ENCODE results near the gene ARHGAP33. TPM values are rescaled to one million over a fixed set of nuclear protein-coding genes. Genes with fewer than 3 reads are reported as not detected.

Gene ARHGAP33
- total and polyA plus RNA-seq, 7 donors, result 0.68 to 4.0 (median 1.4) TPM

DNA sequence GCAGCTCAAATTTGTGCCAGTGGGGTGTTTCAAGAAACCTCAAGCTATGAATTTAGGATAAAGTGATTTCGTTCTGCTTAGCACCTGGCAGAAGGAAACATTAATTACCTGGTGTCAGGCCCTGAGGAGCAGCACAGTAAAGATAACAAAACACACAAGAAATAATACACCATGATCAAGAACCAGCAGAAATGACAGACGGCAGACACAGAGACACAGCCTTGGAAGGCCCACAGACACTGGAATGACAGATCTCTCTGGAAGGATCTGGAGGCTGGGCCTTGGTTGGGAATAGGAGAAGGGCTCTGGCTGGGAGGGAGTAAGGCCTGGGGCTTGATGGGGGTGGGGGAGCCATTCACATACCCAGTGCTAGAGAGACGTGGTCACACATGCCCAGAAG lies 26.5 kb downstream of the ARHGAP33 start:
- Histone ChIP-seq H3K4me3 (no peak overlapping the region), H3K27ac (no peak overlapping the region), H3K4me1 (no peaks in the 10 kb centered on the region), H3K27me3 (ENCODE audit: insufficient read depth in 3 of 3, low read length in 2 of 3) (peaks cover 0 to 29% (median 10%) of the 10 kb centered on the region in 3 donors), H3K36me3 (ENCODE audit: insufficient read depth in 1 of 2, low read depth in 1 of 2) (no peaks in the 10 kb centered on the region), H3K9me3 (no peaks in the 10 kb centered on the region)
- DNase-seq, result no peak
- TF ChIP-seq CTCF (IDR thresholded peaks at IDR 0.05), result no peak
- 53 to 59% (median 53%) methylated on average over 3 of the region's 3 CpGs for WGBS, 3 donors
- intact Hi-C loops (cut with DNase I), result no loop called here
- ATAC-seq, result no peak

DNA sequence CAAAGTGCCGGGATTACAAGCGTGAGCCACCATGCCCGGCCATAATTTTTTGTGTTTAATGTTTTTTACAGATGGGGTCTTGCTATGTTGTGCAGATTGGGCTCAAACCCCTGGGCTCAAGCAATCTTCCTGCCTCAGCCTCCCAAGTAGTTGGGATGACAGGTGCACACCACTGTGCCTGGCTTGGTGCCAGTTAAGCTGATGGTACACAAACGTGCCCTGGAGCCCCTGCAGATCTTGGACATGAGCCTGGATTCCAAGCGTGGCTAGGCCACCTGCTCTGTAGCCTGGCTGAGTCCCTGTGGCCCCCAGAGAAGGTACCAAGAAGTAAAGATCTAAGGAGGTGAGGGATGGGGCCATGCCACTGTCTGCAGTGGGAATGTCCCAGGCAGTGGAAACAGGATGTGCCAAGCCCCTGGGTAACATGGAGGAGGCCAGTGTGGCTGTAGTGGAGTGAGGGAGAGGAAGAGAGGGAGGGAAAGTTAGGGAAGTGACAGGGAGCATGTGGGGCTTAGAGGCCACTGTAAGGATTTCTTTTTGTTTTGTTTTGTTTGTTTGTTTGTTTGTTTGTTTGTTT lies 30.2 kb downstream of the ARHGAP33 start:
- 28 to 38% (median 34%) methylated on average over 5 of the region's 5 CpGs for WGBS, 3 donors
- intact Hi-C loops (cut with DNase I), result no loop called here
- ATAC-seq, result no peak
- Histone ChIP-seq H3K4me1 (no peaks in the 10 kb centered on the region), H3K9me3 (no peaks in the 10 kb centered on the region), H3K27ac (no peak overlapping the region), H3K4me3 (no peak overlapping the region), H3K27me3 (ENCODE audit: insufficient read depth in 3 of 3, low read length in 2 of 3) (peaks cover 0 to 8% (median 3%) of the 10 kb centered on the region in 3 donors), H3K36me3 (ENCODE audit: insufficient read depth in 1 of 2, low read depth in 1 of 2) (no peaks in the 10 kb centered on the region)
- DNase-seq, result no peak
- no peak for TF ChIP-seq CTCF (IDR thresholded peaks at IDR 0.05)

GRCh38 chr19:35806597-35806996 lies 31.2 kb downstream of the ARHGAP33 start:
- no peak for TF ChIP-seq CTCF (IDR thresholded peaks at IDR 0.05)
- H3K27me3 ChIP-seq (ENCODE audit: insufficient read depth in 3 of 3, low read length in 2 of 3), result peaks cover 0 to 16% (median 3%) of the 10 kb centered on the region in 3 donors
- no peak for ATAC-seq
- no peak overlapping the region for H3K4me3 ChIP-seq
- H3K4me1 ChIP-seq, result no peaks in the 10 kb centered on the region
- H3K27ac ChIP-seq, result no peak overlapping the region
- no peak for DNase-seq
- 80 to 85% (median 82%) methylated on average over 18 of the region's 18 CpGs for WGBS, 3 donors
- no peaks in the 10 kb centered on the region for H3K36me3 ChIP-seq (ENCODE audit: insufficient read depth in 1 of 2, low read depth in 1 of 2)
- H3K9me3 ChIP-seq, result no peaks in the 10 kb centered on the region
- intact Hi-C loops (cut with DNase I), result no loop called here

GRCh38 chr19:35807633-35808032 lies 32.3 kb downstream of the ARHGAP33 start:
- no peak for DNase-seq
- intact Hi-C loops (cut with DNase I), result no loop called here

More at GRCh38 chr19:35807633-35808032, 32.3 kb downstream of the ARHGAP33 start:
- Histone ChIP-seq H3K27me3 (ENCODE audit: insufficient read depth in 3 of 3, low read length in 2 of 3) (peaks cover 0 to 22% (median 8%) of the 10 kb centered on the region in 3 donors), H3K4me3 (no peak overlapping the region), H3K9me3 (no peaks in the 10 kb centered on the region), H3K4me1 (no peaks in the 10 kb centered on the region), H3K36me3 (ENCODE audit: insufficient read depth in 1 of 2, low read depth in 1 of 2) (no peaks in the 10 kb centered on the region), H3K27ac (no peak overlapping the region)
- ATAC-seq, result no peak
- no peak for TF ChIP-seq CTCF (IDR thresholded peaks at IDR 0.05)
- WGBS, 3 donors, result 83 to 89% (median 86%) methylated on average over 5 of the region's 5 CpGs
